SK-N-SH (cell line): ENCODE measurements around the gene CNTNAP5. TPM values are rescaled to one million over a fixed set of nuclear protein-coding genes. Genes with fewer than 3 reads are reported as not detected.
A peak's percentile ranks its signal among the peaks of the same experiment; 100 is the strongest.

Experiments
- CTCF ChIA-PET: fragments of 300-600, 350-600 bp; formaldehyde crosslinking; extraction: SDS; loops from one replicate; lab custom pipeline; 2021; lab: Yijun Ruan, JAX
- POLR2A ChIA-PET: fragments of 350-600 bp; sonication (Branson Sonifier 250); formaldehyde crosslinking; extraction: SDS; loops from one replicate; lab custom pipeline; 2020; ENCODE audit warnings: antibody characterized with exemption, inconsistent platforms; lab: Yijun Ruan, JAX
- DNase-seq: peaks from one replicate; pipeline ENCODE4 v3.0.0; 2012
- H2AFZ ChIP-seq: fragments of 200-600 bp; sonication (generic); 2 replicates; pipeline ENCODE4 v1.8.1; 2016; ENCODE audit warnings: antibody characterized with exemption, mild to moderate bottlenecking, low read depth
- H3F3A ChIP-seq: fragments of 200-600 bp; sonication (generic); replicated peaks from 2 replicates; pipeline ENCODE3; 2016; ENCODE audit warnings: antibody characterized with exemption, mild to moderate bottlenecking; ENCODE audit not compliant: insufficient read depth
- H3K27ac ChIP-seq, 2 experiments: fragments of 200-500 bp in 1 of 2; fragments of 200-600 bp in 1 of 2; sonication (Bioruptor generic) in 1 of 2; sonication (generic), shearing (Covaris generic) in 1 of 2; 2 replicates each; pipeline versions ENCODE4 v1.5.1 to v1.6.1; 2014 to 2016; ENCODE audit warnings: low read depth in 2 of 2, inconsistent platforms in 1 of 2, low read length in 1 of 2, mild to moderate bottlenecking in 1 of 2, mixed read lengths in 1 of 2
- H3K27me3 ChIP-seq: fragments of 200-600 bp; sonication (generic), shearing (Covaris generic); 2 replicates; pipeline ENCODE4 v1.6.1; 2016; ENCODE audit warnings: mixed run types; ENCODE audit not compliant: insufficient read depth
- H3K36me3 ChIP-seq, 2 experiments: fragments of 200-500 bp in 1 of 2; fragments of 200-600 bp in 1 of 2; sonication (Bioruptor generic) in 1 of 2; sonication (generic) in 1 of 2; replicated peaks in 1 of 2; 2 replicates each; pipeline versions ENCODE3 to v1.5.1; 2014 to 2016; ENCODE audit warnings: low read length in 1 of 2, mild to moderate bottlenecking in 1 of 2; ENCODE audit not compliant: insufficient read depth in 2 of 2, control insufficient read depth in 1 of 2
- H3K4me1 ChIP-seq, 2 experiments: fragments of 200-500 bp in 1 of 2; fragments of 200-600 bp in 1 of 2; sonication (Bioruptor generic) in 1 of 2; sonication (generic), shearing (Covaris generic) in 1 of 2; 2 replicates each; pipeline versions ENCODE4 v1.5.1 to v1.6.1; 2014 to 2016; ENCODE audit warnings: low read depth in 1 of 2, low read length in 1 of 2, mixed run types in 1 of 2; ENCODE audit not compliant: insufficient read depth in 2 of 2, control insufficient read depth in 1 of 2
- H3K4me2 ChIP-seq: fragments of 200-600 bp; sonication (generic), shearing (Covaris generic); 2 replicates; pipeline ENCODE4 v1.6.1; 2017; ENCODE audit warnings: mixed run types
- H3K4me3 ChIP-seq, 2 experiments: fragments of 200-500 bp in 1 of 2; fragments of 200-600 bp in 1 of 2; sonication (Bioruptor generic) in 1 of 2; sonication (generic), shearing (Covaris generic) in 1 of 2; 2 replicates each; pipeline versions ENCODE4 v1.5.1 to v1.8.1; 2014 to 2016; ENCODE audit warnings: low read depth in 2 of 2, inconsistent platforms in 1 of 2, low read length in 1 of 2, mild to moderate bottlenecking in 1 of 2, mixed read lengths in 1 of 2, moderate library complexity in 1 of 2
- H3K79me2 ChIP-seq: fragments of 200-600 bp; sonication (generic); 2 replicates; pipeline ENCODE4 v1.8.1; 2017; ENCODE audit warnings: mild to moderate bottlenecking; ENCODE audit not compliant: insufficient read depth
- H3K9ac ChIP-seq: fragments of 200-600 bp; sonication (generic); 2 replicates; pipeline ENCODE4 v1.6.1; 2017; ENCODE audit warnings: mixed run types
- H3K9me2 ChIP-seq: fragments of 200-600 bp; sonication (generic); 2 replicates; pipeline ENCODE4 v1.6.1; 2017; ENCODE audit warnings: mixed run types
- H3K9me3 ChIP-seq: fragments of 200-600 bp; sonication (generic); 2 replicates; pipeline ENCODE4 v1.6.1; 2017; ENCODE audit warnings: mixed run types, mild to moderate bottlenecking, moderate library complexity
- H4K20me1 ChIP-seq: fragments of 200-600 bp; sonication (generic); 2 replicates; pipeline ENCODE4 v1.6.1; 2017; ENCODE audit warnings: mild to moderate bottlenecking, mixed run types; ENCODE audit not compliant: insufficient read depth
- CHD2 ChIP-seq: fragments of 150-350 bp; IDR thresholded peaks from 2 replicates; pipeline ENCODE4 v1.6.1; 2018; ENCODE audit warnings: low read length; ENCODE audit not compliant: partially characterized antibody
- EP300 ChIP-seq, 2 experiments: IDR thresholded peaks; 2 replicates each; pipeline versions ENCODE4 v1.4.0 to v1.6.1; 2012; ENCODE audit warnings: borderline replicate concordance in 1 of 2, low read depth in 1 of 2, low read length in 1 of 2
- FOSL2 ChIP-seq: IDR thresholded peaks from 2 replicates; pipeline ENCODE4 v1.4.0; 2012; ENCODE audit warnings: low read depth, mild to moderate bottlenecking, moderate library complexity, borderline replicate concordance
- GABPA ChIP-seq: IDR thresholded peaks from 2 replicates; pipeline ENCODE4 v1.4.0; 2012; ENCODE audit warnings: low read depth, mild to moderate bottlenecking
- MEF2A ChIP-seq: IDR thresholded peaks from 2 replicates; pipeline ENCODE4 v1.4.0; 2012; ENCODE audit warnings: low read depth, borderline replicate concordance
- PBX3 ChIP-seq: IDR thresholded peaks from 2 replicates; pipeline ENCODE4; 2012
- REST ChIP-seq: IDR thresholded peaks from 2 replicates; pipeline ENCODE4 v1.6.1; 2012; ENCODE audit warnings: mild to moderate bottlenecking, low read depth, low read length, moderate library complexity
- RFX5 ChIP-seq: IDR thresholded peaks from 2 replicates; pipeline ENCODE4 v1.6.1; 2012; ENCODE audit warnings: mild to moderate bottlenecking, improper control_type of control experiment, low read length
- WGBS: methylation state at CpG from one replicate; pipeline ENCODE4 v1.1.6; 2017; ENCODE audit warnings: low lambda C conversion rate; 5-methylcytosine and 5-hydroxymethylcytosine counted together
- polyA plus RNA-seq, 3 experiments: library from polyadenylated mRNA; depleted of rRNA; stranded (reverse); fragments of >200 nt; gene quantifications; 2 replicates each; pipeline ENCODE4 v1.2.3, GENCODE V29; 2012
- TF ChIP-seq, protein P1 (sequence below): IDR thresholded peaks from 2 replicates; pipeline ENCODE4 v1.4.0; 2012; ENCODE audit warnings: low read depth, borderline replicate concordance
- TF ChIP-seq, protein P2 (sequence below): fragments of 150-350 bp; IDR thresholded peaks from 2 replicates; pipeline ENCODE4 v1.6.1; 2017; ENCODE audit warnings: antibody characterized with exemption, low read length, low read depth, borderline replicate concordance

Gene CNTNAP5
- polyA plus RNA-seq, 1 of the 3 experiments (the other 2 are of a cell fraction): 0.08 TPM

- Histone ChIP-seq H3K79me2 (no peaks in the 10 kb centered on the region), H3K9me2 (no peaks in the 10 kb centered on the region), H3K36me3 (no peaks in the 10 kb centered on the region), H3K27me3 (no peaks in the 10 kb centered on the region), H2AFZ (no peak overlapping the region), H3K9ac (no peak overlapping the region), H3K4me2 (no peak overlapping the region), H3K4me1 (peaks cover 0 to 8% of the 10 kb centered on the region in 2 experiments; a peak in 2 of 4 replicates), H3K27ac (no peak overlapping the region), H3K4me3 (no peak overlapping the region), H3F3A (no peaks in the 10 kb centered on the region), H4K20me1 (no peaks in the 10 kb centered on the region), H3K9me3 (no peaks in the 10 kb centered on the region; the same call in none of the 2 replicates)
- DNase-seq: no peak
- 12% methylated on average over 1 of the region's 1 CpG for WGBS
- ChIA-PET POLR2A (no interaction called here), CTCF (interaction anchor here (1.7 kb wide), 1 partner anchor 12 kb away, joined by 3 read pairs; no protein-coding TSS in a partner anchor)
- TF ChIP-seq CHD2: no peak
- no peak for TF ChIP-seq MEF2A
- no peak for TF ChIP-seq RFX5
- TF ChIP-seq GABPA: no peak
- no peak for TF ChIP-seq REST
- TF ChIP-seq PBX3: no peak
- TF ChIP-seq, protein P1, sequence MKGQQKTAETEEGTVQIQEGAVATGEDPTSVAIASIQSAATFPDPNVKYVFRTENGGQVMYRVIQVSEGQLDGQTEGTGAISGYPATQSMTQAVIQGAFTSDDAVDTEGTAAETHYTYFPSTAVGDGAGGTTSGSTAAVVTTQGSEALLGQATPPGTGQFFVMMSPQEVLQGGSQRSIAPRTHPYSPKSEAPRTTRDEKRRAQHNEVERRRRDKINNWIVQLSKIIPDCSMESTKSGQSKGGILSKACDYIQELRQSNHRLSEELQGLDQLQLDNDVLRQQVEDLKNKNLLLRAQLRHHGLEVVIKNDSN: no peak
- TF ChIP-seq, protein P2, sequence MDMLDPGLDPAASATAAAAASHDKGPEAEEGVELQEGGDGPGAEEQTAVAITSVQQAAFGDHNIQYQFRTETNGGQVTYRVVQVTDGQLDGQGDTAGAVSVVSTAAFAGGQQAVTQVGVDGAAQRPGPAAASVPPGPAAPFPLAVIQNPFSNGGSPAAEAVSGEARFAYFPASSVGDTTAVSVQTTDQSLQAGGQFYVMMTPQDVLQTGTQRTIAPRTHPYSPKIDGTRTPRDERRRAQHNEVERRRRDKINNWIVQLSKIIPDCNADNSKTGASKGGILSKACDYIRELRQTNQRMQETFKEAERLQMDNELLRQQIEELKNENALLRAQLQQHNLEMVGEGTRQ: no peak
- TF ChIP-seq FOSL2: no peak
These were observed 809.2 kb downstream of the CNTNAP5 start for GRCh38 chr2:124834331-124834730.

- Histone ChIP-seq H3K4me1 (peaks cover 0 to 8% of the 10 kb centered on the region in 2 experiments; a peak in 2 of 4 replicates), H3K9me3 (no peaks in the 10 kb centered on the region; the same call in none of the 2 replicates), H3F3A (no peaks in the 10 kb centered on the region), H3K9me2 (no peaks in the 10 kb centered on the region), H3K27ac (no peak overlapping the region; a peak in 1 of 4 replicates), H3K27me3 (no peaks in the 10 kb centered on the region), H3K9ac (no peak overlapping the region), H3K79me2 (no peaks in the 10 kb centered on the region), H2AFZ (no peak overlapping the region), H3K4me2 (no peak overlapping the region), H3K36me3 (no peaks in the 10 kb centered on the region), H4K20me1 (no peaks in the 10 kb centered on the region), H3K4me3 (no peak overlapping the region)
- POLR2A ChIA-PET: no interaction called here
- no peak for DNase-seq
- CTCF ChIA-PET: no interaction called here
- 7% methylated on average over 4 of the region's 4 CpGs for WGBS
- TF ChIP-seq EP300 (IDR thresholded peaks at IDR 0.05; ENCODE audit: borderline replicate concordance in 1 of 2, low read depth in 1 of 2, low read length in 1 of 2) (peak in 1 of 2 experiments; percentile 21; a peak in 1 of 4 replicates), CHD2 (no peak)
These were observed 810.2 kb downstream of the CNTNAP5 start for GRCh38 chr2:124835331-124835730.
